ENCODE results near the gene CDK5.

- TF ChIP-seq FOSL2 (IDR thresholded peaks at IDR 0.05), result no peak
- TF ChIP-seq FOSL2 (CRISPR knock-in tag; IDR thresholded peaks at IDR 0.05), result no peak
- peak; percentile 23; the same call in 1 of the 3 replicates for TF ChIP-seq CTCF (IDR thresholded peaks at IDR 0.05)
- TF ChIP-seq POLR2AphosphoS2 (conservative IDR thresholded peaks at IDR 0.05; ENCODE audit: low read length), result no peak
- TF ChIP-seq CBX2 (IDR thresholded peaks at IDR 0.05; ENCODE audit: borderline replicate concordance, low read depth), result no peak
- peak; percentile 28 for TF ChIP-seq POLR2A (IDR thresholded peaks at IDR 0.05; ENCODE audit: low read length)
These were observed 1.8 kb upstream of the CDK5 start, which contains the start of gene SLC4A2 for GRCh38 chr7:151059367-151060112.

All from A549 (cell line).